ENCODE measurements around the gene SH3RF3.

The SH3RF3 gene

GRCh38 chr2:109407276-109408042 lies 278.5 kb downstream of the SH3RF3 start:
- Histone ChIP-seq H3K9ac (ENCODE audit: insufficient read length, low read depth) (no peak overlapping the region), H3K4me3 (ENCODE audit: insufficient read length, low read depth) (no peak overlapping the region), H3K9me3 (ENCODE audit: insufficient read depth, low read length) (no peaks in the 10 kb centered on the region), H3K27me3 (ENCODE audit: insufficient read depth, insufficient read length) (peaks cover 16% of the 10 kb centered on the region), H3K4me1 (ENCODE audit: insufficient read depth, insufficient read length) (peaks cover 18% of the 10 kb centered on the region), H3K36me3 (ENCODE audit: insufficient read depth, insufficient read length, low read length) (no peaks in the 10 kb centered on the region)
- TF ChIP-seq SUZ12 (IDR thresholded peaks at IDR 0.05; ENCODE audit: extremely low read depth, insufficient read depth, insufficient read length) (no peak), ZNF274 (IDR thresholded peaks at IDR 0.05; ENCODE audit: low read depth, low read length) (no peak), YY1 (IDR thresholded peaks at IDR 0.05; ENCODE audit: insufficient read depth, insufficient read length) (no peak)
- no peak for DNase-seq (ENCODE audit: low read depth, low spot score)

- no peak overlapping the region for H3K4me3 ChIP-seq (ENCODE audit: insufficient read length, low read depth)
- TF ChIP-seq YY1 (IDR thresholded peaks at IDR 0.05; ENCODE audit: insufficient read depth, insufficient read length) (no peak), ZNF274 (IDR thresholded peaks at IDR 0.05; ENCODE audit: low read depth, low read length) (no peak), SUZ12 (IDR thresholded peaks at IDR 0.05; ENCODE audit: extremely low read depth, insufficient read depth, insufficient read length) (no peak)
- peaks cover 16% of the 10 kb centered on the region for H3K27me3 ChIP-seq (ENCODE audit: insufficient read depth, insufficient read length)
- H3K9ac ChIP-seq (ENCODE audit: insufficient read length, low read depth), result no peak overlapping the region
- no peak for DNase-seq (ENCODE audit: low read depth, low spot score)
- H3K9me3 ChIP-seq (ENCODE audit: insufficient read depth, low read length), result no peaks in the 10 kb centered on the region
- H3K4me1 ChIP-seq (ENCODE audit: insufficient read depth, insufficient read length), result peaks cover 18% of the 10 kb centered on the region
- no peaks in the 10 kb centered on the region for H3K36me3 ChIP-seq (ENCODE audit: insufficient read depth, insufficient read length, low read length)
Observed at GRCh38 chr2:109408043-109408335, 279.0 kb downstream of the SH3RF3 start.

- Histone ChIP-seq H3K9ac (ENCODE audit: insufficient read length, low read depth) (peak overlapping the region; percentile 11), H3K27me3 (ENCODE audit: insufficient read depth, insufficient read length) (peaks cover 23% of the 10 kb centered on the region), H3K4me3 (ENCODE audit: insufficient read length, low read depth) (no peak overlapping the region), H3K4me1 (ENCODE audit: insufficient read depth, insufficient read length) (peaks cover 16% of the 10 kb centered on the region), H3K36me3 (ENCODE audit: insufficient read depth, insufficient read length, low read length) (no peaks in the 10 kb centered on the region), H3K9me3 (ENCODE audit: insufficient read depth, low read length) (no peaks in the 10 kb centered on the region)
- TF ChIP-seq YY1 (IDR thresholded peaks at IDR 0.05; ENCODE audit: insufficient read depth, insufficient read length) (no peak), SUZ12 (IDR thresholded peaks at IDR 0.05; ENCODE audit: extremely low read depth, insufficient read depth, insufficient read length) (no peak), ZNF274 (IDR thresholded peaks at IDR 0.05; ENCODE audit: low read depth, low read length) (no peak)
- no peak for DNase-seq (ENCODE audit: low read depth, low spot score)
Observed at GRCh38 chr2:109409321-109410038, 280.5 kb downstream of the SH3RF3 start.

GRCh38 chr2:109410039-109410815 lies 281.2 kb downstream of the SH3RF3 start:
- peak; percentile 16 for DNase-seq (ENCODE audit: low read depth, low spot score)
- H3K4me3 ChIP-seq (ENCODE audit: insufficient read length, low read depth), result peak overlapping the region; percentile 3
- TF ChIP-seq ZNF274 (IDR thresholded peaks at IDR 0.05; ENCODE audit: low read depth, low read length) (no peak), YY1 (IDR thresholded peaks at IDR 0.05; ENCODE audit: insufficient read depth, insufficient read length) (peak; percentile 10)
- peaks cover 23% of the 10 kb centered on the region for H3K27me3 ChIP-seq (ENCODE audit: insufficient read depth, insufficient read length)
- peak overlapping the region; percentile 43 for H3K9ac ChIP-seq (ENCODE audit: insufficient read length, low read depth)
- H3K36me3 ChIP-seq (ENCODE audit: insufficient read depth, insufficient read length, low read length), result no peaks in the 10 kb centered on the region
- peaks cover 16% of the 10 kb centered on the region for H3K4me1 ChIP-seq (ENCODE audit: insufficient read depth, insufficient read length)
- no peaks in the 10 kb centered on the region for H3K9me3 ChIP-seq (ENCODE audit: insufficient read depth, low read length)

- DNase-seq (ENCODE audit: low read depth, low spot score), result no peak
- H3K9ac ChIP-seq (ENCODE audit: insufficient read length, low read depth), result no peak overlapping the region
- H3K9me3 ChIP-seq (ENCODE audit: insufficient read depth, low read length), result no peaks in the 10 kb centered on the region
- H3K4me3 ChIP-seq (ENCODE audit: insufficient read length, low read depth), result no peak overlapping the region
- H3K27me3 ChIP-seq (ENCODE audit: insufficient read depth, insufficient read length), result peaks cover 23% of the 10 kb centered on the region
- TF ChIP-seq SUZ12 (IDR thresholded peaks at IDR 0.05; ENCODE audit: extremely low read depth, insufficient read depth, insufficient read length) (no peak), YY1 (IDR thresholded peaks at IDR 0.05; ENCODE audit: insufficient read depth, insufficient read length) (no peak), ZNF274 (IDR thresholded peaks at IDR 0.05; ENCODE audit: low read depth, low read length) (no peak)
- H3K4me1 ChIP-seq (ENCODE audit: insufficient read depth, insufficient read length), result peaks cover 10% of the 10 kb centered on the region
- no peaks in the 10 kb centered on the region for H3K36me3 ChIP-seq (ENCODE audit: insufficient read depth, insufficient read length, low read length)
Observed at GRCh38 chr2:109411640-109412325, 282.8 kb downstream of the SH3RF3 start.

- no peak overlapping the region for H3K4me3 ChIP-seq (ENCODE audit: insufficient read length, low read depth)
- no peak overlapping the region for H3K9ac ChIP-seq (ENCODE audit: insufficient read length, low read depth)
Observed at GRCh38 chr2:109415581-109416013, 286.6 kb downstream of the SH3RF3 start.

More at GRCh38 chr2:109415581-109416013, 286.6 kb downstream of the SH3RF3 start:
- H3K27me3 ChIP-seq (ENCODE audit: insufficient read depth, insufficient read length), result peaks cover 16% of the 10 kb centered on the region
- no peak for DNase-seq (ENCODE audit: low read depth, low spot score)
- no peak for TF ChIP-seq SUZ12 (IDR thresholded peaks at IDR 0.05; ENCODE audit: extremely low read depth, insufficient read depth, insufficient read length)
- TF ChIP-seq YY1 (IDR thresholded peaks at IDR 0.05; ENCODE audit: insufficient read depth, insufficient read length), result no peak
- TF ChIP-seq ZNF274 (IDR thresholded peaks at IDR 0.05; ENCODE audit: low read depth, low read length), result no peak
- H3K9me3 ChIP-seq (ENCODE audit: insufficient read depth, low read length), result no peaks in the 10 kb centered on the region
- H3K36me3 ChIP-seq (ENCODE audit: insufficient read depth, insufficient read length, low read length), result no peaks in the 10 kb centered on the region
- H3K4me1 ChIP-seq (ENCODE audit: insufficient read depth, insufficient read length), result peaks cover 7% of the 10 kb centered on the region

All from NT2/D1 (cell line).